Omental fat pad (tissue), 4 donors: ENCODE data around the gene SLC35E1. TPM values are rescaled to one million over a fixed set of nuclear protein-coding genes. Genes with fewer than 3 reads are reported as not detected.

ENCODE experiments used
- ATAC-seq: fragments of 150-250 bp; one replicate; pipeline ENCODE4 v1.9.1; 2016; ENCODE audit warnings: mild to moderate bottlenecking, moderate library complexity; ENCODE audit not compliant: low FRiP score
- DNase-seq: peaks from one replicate; pipeline ENCODE4 v3.0.0-alpha.2; 2019; ENCODE audit warnings: low spot score
- CTCF ChIP-seq, 3 donors: fragments of 450-650 bp; IDR thresholded peaks; one replicate each; pipeline ENCODE4 v1.5.1; 2016 to 2017; ENCODE audit warnings: antibody characterized with exemption in 3 of 3, mild to moderate bottlenecking in 3 of 3, moderate library complexity in 2 of 3
- total RNA-seq, 4 donors: library from RNA; depleted of rRNA; stranded (reverse); fragments of >200 nt; gene quantifications; one replicate each; pipeline ENCODE4 v1.1.0, GENCODE V29; 2016

Gene SLC35E1
- total RNA-seq, 4 donors from 2014 or later, result 22.9 to 46.3 (median 36.1) TPM

- TF ChIP-seq CTCF (IDR thresholded peaks at IDR 0.05), result no peak
- DNase-seq, result no peak
- no peak for ATAC-seq
These were observed 35.1 kb downstream of the SLC35E1 start for GRCh38 chr19:16537111-16537510.

- ATAC-seq, result no peak
- no peak for DNase-seq
- no peak for TF ChIP-seq CTCF (IDR thresholded peaks at IDR 0.05)
These were observed 36.1 kb downstream of the SLC35E1 start for GRCh38 chr19:16536130-16536529.

GRCh38 chr19:16535381-16535780, 36.8 kb downstream of the SLC35E1 start:
- ATAC-seq (no peak), DNase-seq (no peak)
- no peak for TF ChIP-seq CTCF (IDR thresholded peaks at IDR 0.05)

- ATAC-seq (no peak), DNase-seq (no peak)
- TF ChIP-seq CTCF (IDR thresholded peaks at IDR 0.05), result no peak
These were observed 39.6 kb downstream of the SLC35E1 start for GRCh38 chr19:16532440-16533234.

GRCh38 chr19:16531380-16531669, 40.9 kb downstream of the SLC35E1 start:
- ATAC-seq, result no peak

GRCh38 chr19:16530540-16531379, 41.5 kb downstream of the SLC35E1 start:
- ATAC-seq, result no peak
- no peak for DNase-seq
- TF ChIP-seq CTCF (IDR thresholded peaks at IDR 0.05), result no peak

More at GRCh38 chr19:16531380-16531669, 40.9 kb downstream of the SLC35E1 start:
- TF ChIP-seq CTCF (IDR thresholded peaks at IDR 0.05), result no peak
- DNase-seq, result no peak
